ENCODE results near the gene ADCY4.

DNA sequence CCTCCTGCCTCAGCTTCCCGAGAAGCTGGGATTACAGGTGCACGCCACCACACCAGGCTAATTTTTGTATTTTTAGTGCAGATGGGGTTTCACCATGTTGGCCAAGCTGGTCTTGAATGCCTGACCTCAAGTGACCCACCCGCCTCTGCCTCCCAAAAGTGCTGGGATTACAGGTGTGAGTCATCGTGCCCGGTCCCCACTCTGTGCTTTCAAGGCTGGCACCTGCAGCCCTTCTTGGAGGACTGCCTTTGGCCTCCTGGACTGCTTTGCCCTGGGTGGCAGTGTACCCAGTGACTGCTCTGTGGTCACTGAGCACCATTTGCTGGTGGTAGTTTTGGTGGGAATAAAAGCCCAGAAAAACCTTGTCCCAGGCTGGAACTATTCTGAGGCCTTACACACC, 47.9 kb downstream of the ADCY4 start:
- TF ChIP-seq, protein P1, sequence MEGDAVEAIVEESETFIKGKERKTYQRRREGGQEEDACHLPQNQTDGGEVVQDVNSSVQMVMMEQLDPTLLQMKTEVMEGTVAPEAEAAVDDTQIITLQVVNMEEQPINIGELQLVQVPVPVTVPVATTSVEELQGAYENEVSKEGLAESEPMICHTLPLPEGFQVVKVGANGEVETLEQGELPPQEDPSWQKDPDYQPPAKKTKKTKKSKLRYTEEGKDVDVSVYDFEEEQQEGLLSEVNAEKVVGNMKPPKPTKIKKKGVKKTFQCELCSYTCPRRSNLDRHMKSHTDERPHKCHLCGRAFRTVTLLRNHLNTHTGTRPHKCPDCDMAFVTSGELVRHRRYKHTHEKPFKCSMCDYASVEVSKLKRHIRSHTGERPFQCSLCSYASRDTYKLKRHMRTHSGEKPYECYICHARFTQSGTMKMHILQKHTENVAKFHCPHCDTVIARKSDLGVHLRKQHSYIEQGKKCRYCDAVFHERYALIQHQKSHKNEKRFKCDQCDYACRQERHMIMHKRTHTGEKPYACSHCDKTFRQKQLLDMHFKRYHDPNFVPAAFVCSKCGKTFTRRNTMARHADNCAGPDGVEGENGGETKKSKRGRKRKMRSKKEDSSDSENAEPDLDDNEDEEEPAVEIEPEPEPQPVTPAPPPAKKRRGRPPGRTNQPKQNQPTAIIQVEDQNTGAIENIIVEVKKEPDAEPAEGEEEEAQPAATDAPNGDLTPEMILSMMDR (IDR thresholded peaks at IDR 0.05): no peak
- no peak for TF ChIP-seq ZFX (IDR thresholded peaks at IDR 0.05; ENCODE audit: borderline replicate concordance)
